Esophagus muscularis mucosa (tissue), 3 donors: ENCODE data around the gene ZFHX2.

Experiments used
- POLR2A ChIP-seq: fragments of 450-650 bp; IDR thresholded peaks from one replicate; pipeline ENCODE4 v1.6.1; 2017; ENCODE audit warnings: antibody characterized with exemption, moderate library complexity, mild to moderate bottlenecking, low read depth
- POLR2AphosphoS5 ChIP-seq, 2 donors: sonication (generic); formaldehyde crosslinking; IDR thresholded peaks; one replicate each; pipeline ENCODE4 v1.6.1; 2017; ENCODE audit warnings: antibody characterized with exemption in 2 of 2
- TF ChIP-seq, protein P1 (sequence below), 3 experiments: fragments of 200-600 bp in 2 of 3; fragments of 450-650 bp in 1 of 3; sonication (generic) in 2 of 3; IDR thresholded peaks; one replicate each; pipeline ENCODE4 v1.5.1; 2017 to 2019; ENCODE audit warnings: antibody characterized with exemption in 3 of 3, mild to moderate bottlenecking in 2 of 3, moderate library complexity in 1 of 3

- TF ChIP-seq, protein P1, sequence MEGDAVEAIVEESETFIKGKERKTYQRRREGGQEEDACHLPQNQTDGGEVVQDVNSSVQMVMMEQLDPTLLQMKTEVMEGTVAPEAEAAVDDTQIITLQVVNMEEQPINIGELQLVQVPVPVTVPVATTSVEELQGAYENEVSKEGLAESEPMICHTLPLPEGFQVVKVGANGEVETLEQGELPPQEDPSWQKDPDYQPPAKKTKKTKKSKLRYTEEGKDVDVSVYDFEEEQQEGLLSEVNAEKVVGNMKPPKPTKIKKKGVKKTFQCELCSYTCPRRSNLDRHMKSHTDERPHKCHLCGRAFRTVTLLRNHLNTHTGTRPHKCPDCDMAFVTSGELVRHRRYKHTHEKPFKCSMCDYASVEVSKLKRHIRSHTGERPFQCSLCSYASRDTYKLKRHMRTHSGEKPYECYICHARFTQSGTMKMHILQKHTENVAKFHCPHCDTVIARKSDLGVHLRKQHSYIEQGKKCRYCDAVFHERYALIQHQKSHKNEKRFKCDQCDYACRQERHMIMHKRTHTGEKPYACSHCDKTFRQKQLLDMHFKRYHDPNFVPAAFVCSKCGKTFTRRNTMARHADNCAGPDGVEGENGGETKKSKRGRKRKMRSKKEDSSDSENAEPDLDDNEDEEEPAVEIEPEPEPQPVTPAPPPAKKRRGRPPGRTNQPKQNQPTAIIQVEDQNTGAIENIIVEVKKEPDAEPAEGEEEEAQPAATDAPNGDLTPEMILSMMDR (IDR thresholded peaks at IDR 0.05): no peak
- no peak for TF ChIP-seq POLR2A
- TF ChIP-seq POLR2AphosphoS5 (IDR thresholded peaks at IDR 0.05): no peak
Measured at GRCh38 chr14:23582906-23583760, 31.6 kb upstream of the ZFHX2 start.
